Measurements from ENCODE around the gene SLC25A36. TPM values are rescaled to one million over a fixed set of nuclear protein-coding genes. Genes with fewer than 3 reads are reported as not detected.

The SLC25A36 gene
- total RNA-seq, 1 donor from 2014 or later = 98.4 TPM

DNA sequence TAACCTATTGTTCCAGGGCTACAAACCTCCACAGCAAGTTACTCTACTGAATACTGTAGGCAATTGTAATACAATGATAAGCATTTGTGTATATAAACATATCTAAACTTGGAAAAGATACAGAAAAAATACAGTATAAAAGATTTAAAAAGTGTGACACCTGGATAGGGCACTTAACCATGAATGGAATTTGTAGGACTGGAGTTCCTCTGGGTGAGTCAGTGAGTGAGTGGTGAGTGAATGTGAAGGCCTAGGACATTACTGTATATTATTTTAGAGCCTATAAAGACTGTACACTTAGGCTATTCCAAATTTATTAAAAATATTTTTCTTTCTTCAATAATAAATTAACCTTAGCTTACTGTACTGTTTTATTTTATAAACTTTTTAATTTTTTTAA is 38.4 kb upstream of the SLC25A36 start:
- no peak for DNase-seq (ENCODE audit: extremely low spot score, unreplicated experiment)
- TF ChIP-seq, protein P1, sequence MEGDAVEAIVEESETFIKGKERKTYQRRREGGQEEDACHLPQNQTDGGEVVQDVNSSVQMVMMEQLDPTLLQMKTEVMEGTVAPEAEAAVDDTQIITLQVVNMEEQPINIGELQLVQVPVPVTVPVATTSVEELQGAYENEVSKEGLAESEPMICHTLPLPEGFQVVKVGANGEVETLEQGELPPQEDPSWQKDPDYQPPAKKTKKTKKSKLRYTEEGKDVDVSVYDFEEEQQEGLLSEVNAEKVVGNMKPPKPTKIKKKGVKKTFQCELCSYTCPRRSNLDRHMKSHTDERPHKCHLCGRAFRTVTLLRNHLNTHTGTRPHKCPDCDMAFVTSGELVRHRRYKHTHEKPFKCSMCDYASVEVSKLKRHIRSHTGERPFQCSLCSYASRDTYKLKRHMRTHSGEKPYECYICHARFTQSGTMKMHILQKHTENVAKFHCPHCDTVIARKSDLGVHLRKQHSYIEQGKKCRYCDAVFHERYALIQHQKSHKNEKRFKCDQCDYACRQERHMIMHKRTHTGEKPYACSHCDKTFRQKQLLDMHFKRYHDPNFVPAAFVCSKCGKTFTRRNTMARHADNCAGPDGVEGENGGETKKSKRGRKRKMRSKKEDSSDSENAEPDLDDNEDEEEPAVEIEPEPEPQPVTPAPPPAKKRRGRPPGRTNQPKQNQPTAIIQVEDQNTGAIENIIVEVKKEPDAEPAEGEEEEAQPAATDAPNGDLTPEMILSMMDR (conservative IDR thresholded peaks at IDR 0.05) = no peak
- Mint-ChIP-seq H3K9me3 (no peaks in the 10 kb centered on the region), H3K36me3 (no peaks in the 10 kb centered on the region), H3K27ac (no peak overlapping the region), H3K4me1 (ENCODE audit: unreplicated experiment) (no peaks in the 10 kb centered on the region), H3K4me3 (no peak overlapping the region), H3K27me3 (no peaks in the 10 kb centered on the region)

DNA sequence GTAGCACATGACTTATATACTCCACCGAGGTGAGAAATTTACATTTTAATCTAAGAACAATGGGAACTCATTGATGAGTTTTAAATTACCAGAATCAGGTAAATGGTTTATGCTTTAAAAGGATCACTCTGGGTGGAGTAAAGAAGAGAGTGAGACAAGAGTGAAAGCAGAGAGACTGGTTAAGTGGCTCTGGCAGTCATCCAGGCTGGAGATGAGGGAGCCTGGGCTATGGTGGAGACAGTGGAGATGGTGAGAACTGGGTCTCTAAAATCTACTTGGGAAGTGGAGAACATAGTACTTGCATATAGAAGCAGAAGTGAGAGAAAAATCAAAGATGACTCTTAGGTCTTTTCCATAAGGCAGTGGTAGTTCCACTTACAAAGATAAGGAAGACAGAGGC is 37.1 kb upstream of the SLC25A36 start:
- Mint-ChIP-seq H3K27me3 (no peaks in the 10 kb centered on the region), H3K4me1 (ENCODE audit: unreplicated experiment) (no peaks in the 10 kb centered on the region), H3K9me3 (no peaks in the 10 kb centered on the region), H3K36me3 (no peaks in the 10 kb centered on the region), H3K27ac (no peak overlapping the region), H3K4me3 (no peak overlapping the region)
- TF ChIP-seq, protein P1 (conservative IDR thresholded peaks at IDR 0.05) = no peak
- no peak for DNase-seq (ENCODE audit: extremely low spot score, unreplicated experiment)

DNA sequence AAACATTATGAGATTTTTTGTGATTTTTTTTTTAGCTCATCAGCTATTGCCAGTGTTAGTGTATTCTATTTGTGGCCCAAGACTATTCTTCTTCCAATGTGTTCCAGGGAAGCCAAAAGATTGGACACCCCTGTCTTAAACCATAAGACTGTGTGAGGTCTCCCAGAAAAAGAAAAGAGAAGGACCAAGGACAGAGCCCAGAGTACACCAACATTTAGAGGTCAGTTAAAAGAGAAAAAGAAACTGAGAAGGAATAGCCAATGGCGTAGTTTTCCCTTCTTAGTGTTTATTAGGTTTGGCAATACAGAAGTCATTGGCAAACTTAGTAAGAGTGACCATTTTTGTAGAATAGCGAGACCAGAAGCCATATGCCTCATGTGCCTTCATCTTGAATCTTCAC is 36.1 kb upstream of the SLC25A36 start:
- no peaks in the 10 kb centered on the region for H3K36me3 Mint-ChIP-seq
- TF ChIP-seq, protein P1 (conservative IDR thresholded peaks at IDR 0.05) = no peak
- no peaks in the 10 kb centered on the region for H3K4me1 Mint-ChIP-seq (ENCODE audit: unreplicated experiment)
- no peaks in the 10 kb centered on the region for H3K9me3 Mint-ChIP-seq
- H3K27me3 Mint-ChIP-seq = no peaks in the 10 kb centered on the region
- H3K27ac Mint-ChIP-seq = no peak overlapping the region
- no peak for DNase-seq (ENCODE audit: extremely low spot score, unreplicated experiment)
- H3K4me3 Mint-ChIP-seq = no peak overlapping the region

DNA sequence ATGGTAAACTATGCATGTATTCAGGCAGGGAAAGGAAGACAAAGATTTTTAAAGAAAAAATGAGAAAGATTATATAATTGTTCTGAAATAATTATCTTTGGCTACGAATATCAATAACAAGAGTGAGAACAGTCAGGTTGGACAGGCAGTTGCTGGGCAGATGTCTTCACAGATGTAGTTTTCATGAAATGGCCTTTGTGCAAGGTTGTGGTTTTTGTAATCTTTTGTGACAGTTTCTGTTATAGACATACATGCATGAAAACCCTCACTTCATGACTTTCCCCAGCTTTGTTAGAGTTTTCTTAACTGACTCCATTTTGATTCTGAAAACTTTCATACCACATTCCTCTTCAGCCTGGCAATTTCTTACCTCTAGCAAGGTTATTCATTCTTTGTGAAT is 34.9 kb upstream of the SLC25A36 start:
- Mint-ChIP-seq H3K9me3 (no peaks in the 10 kb centered on the region), H3K36me3 (no peaks in the 10 kb centered on the region), H3K4me3 (no peak overlapping the region), H3K4me1 (ENCODE audit: unreplicated experiment) (peaks cover 10% of the 10 kb centered on the region), H3K27me3 (no peaks in the 10 kb centered on the region), H3K27ac (no peak overlapping the region)
- TF ChIP-seq, protein P1 (conservative IDR thresholded peaks at IDR 0.05) = no peak
- DNase-seq (ENCODE audit: extremely low spot score, unreplicated experiment) = no peak

DNA sequence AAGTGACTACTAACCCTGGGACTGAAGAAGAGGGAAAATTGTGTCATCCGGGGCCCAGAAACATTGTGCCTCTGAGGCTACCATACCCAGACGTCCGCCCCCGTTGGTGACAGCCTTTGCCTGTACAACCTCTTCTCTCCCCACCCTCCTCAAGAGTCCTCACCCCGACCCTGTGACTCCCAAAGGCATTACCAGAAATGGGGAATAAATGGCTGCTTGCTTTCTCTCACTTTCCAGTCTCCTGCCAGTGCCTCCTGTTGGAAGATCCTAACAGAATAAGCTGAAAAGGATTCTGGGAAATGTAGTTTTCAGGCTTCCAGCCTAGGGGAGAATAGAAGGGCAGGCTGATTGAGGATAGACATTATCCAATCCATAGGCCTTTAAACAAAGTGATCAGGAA is 30.8 kb upstream of the SLC25A36 start:
- H3K27me3 Mint-ChIP-seq = no peaks in the 10 kb centered on the region
- TF ChIP-seq, protein P1 (conservative IDR thresholded peaks at IDR 0.05) = no peak
- H3K4me3 Mint-ChIP-seq = peak overlapping the region; percentile 72
- H3K36me3 Mint-ChIP-seq = no peaks in the 10 kb centered on the region
- H3K27ac Mint-ChIP-seq = no peak overlapping the region
- peaks cover 32% of the 10 kb centered on the region for H3K4me1 Mint-ChIP-seq (ENCODE audit: unreplicated experiment)
- no peak for DNase-seq (ENCODE audit: extremely low spot score, unreplicated experiment)
- no peaks in the 10 kb centered on the region for H3K9me3 Mint-ChIP-seq

DNA sequence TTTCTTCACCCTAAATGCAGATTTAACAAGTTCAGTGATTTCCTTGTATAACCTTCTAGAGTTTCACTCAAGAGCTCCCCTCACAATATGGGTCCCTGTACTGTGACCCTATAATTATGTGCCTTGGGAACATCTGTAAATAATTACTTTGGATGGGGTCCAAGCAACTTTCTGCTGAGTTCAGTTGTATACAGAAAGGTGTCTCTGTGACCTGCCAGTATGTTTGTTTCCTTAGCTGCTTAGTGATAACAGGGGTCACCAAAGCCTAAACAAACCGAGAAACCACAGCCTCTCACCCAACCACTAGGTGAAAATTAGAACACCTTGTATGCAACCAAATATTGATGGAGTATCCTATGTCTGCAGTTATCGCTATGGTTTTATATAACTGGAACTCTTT is 29.8 kb upstream of the SLC25A36 start:
- Mint-ChIP-seq H3K9me3 (no peaks in the 10 kb centered on the region), H3K4me1 (ENCODE audit: unreplicated experiment) (peaks cover 32% of the 10 kb centered on the region), H3K36me3 (no peaks in the 10 kb centered on the region), H3K27me3 (no peaks in the 10 kb centered on the region), H3K4me3 (no peak overlapping the region), H3K27ac (no peak overlapping the region)
- DNase-seq (ENCODE audit: extremely low spot score, unreplicated experiment) = no peak
- TF ChIP-seq, protein P1 (conservative IDR thresholded peaks at IDR 0.05) = no peak
